Measurements from ENCODE around the gene GSE1. TPM values are rescaled to one million over a fixed set of nuclear protein-coding genes. Genes with fewer than 3 reads are reported as not detected.

Gene GSE1
- total RNA-seq, 4 donors from 2014 or later, result 23.4 to 65.5 (median 52.5) TPM

- no peaks in the 10 kb centered on the region for H3K9me3 ChIP-seq
- WGBS, 2 donors (ENCODE audit: low coverage in 1 of 2), result 83% methylated on average over 2 of the region's 42 CpGs; no CpG with 5 or more reads in 1 of the 2 donors
- no peak overlapping the region for H3K4me3 ChIP-seq
- no peaks in the 10 kb centered on the region for H3K27me3 ChIP-seq
- no peak for ATAC-seq
- H3K36me3 ChIP-seq, result peaks cover 0 to 94% of the 10 kb centered on the region in 2 donors
- peaks cover 0 to 32% (median 7%) of the 10 kb centered on the region in 3 donors for H3K4me1 ChIP-seq
- peak overlapping the region in 1 of 4 donors; percentile 62 for H3K27ac ChIP-seq
- TF ChIP-seq CTCF (IDR thresholded peaks at IDR 0.05) (no peak), POLR2AphosphoS5 (IDR thresholded peaks at IDR 0.05) (no peak), EP300 (IDR thresholded peaks at IDR 0.05) (no peak), POLR2A (IDR thresholded peaks at IDR 0.05) (no peak)
Measured at GRCh38 chr16:85660843-85661739, 48.0 kb downstream of the GSE1 start.

GRCh38 chr16:85661740-85662481 lies 48.8 kb downstream of the GSE1 start:
- Histone ChIP-seq H3K9me3 (no peaks in the 10 kb centered on the region), H3K36me3 (peaks cover 0 to 94% of the 10 kb centered on the region in 2 donors), H3K27ac (no peak overlapping the region), H3K4me3 (no peak overlapping the region), H3K4me1 (peaks cover 0 to 32% (median 7%) of the 10 kb centered on the region in 3 donors), H3K27me3 (no peaks in the 10 kb centered on the region)
- ATAC-seq, result no peak
- no peak for TF ChIP-seq CTCF (IDR thresholded peaks at IDR 0.05)
- no peak for TF ChIP-seq EP300 (IDR thresholded peaks at IDR 0.05)
- no peak for TF ChIP-seq POLR2A (IDR thresholded peaks at IDR 0.05)
- no peak for TF ChIP-seq POLR2AphosphoS5 (IDR thresholded peaks at IDR 0.05)
- WGBS, 2 donors (ENCODE audit: low coverage in 1 of 2), result 81 to 83% methylated on average over 13 to 14 of the region's 26 CpGs

- H3K4me3 ChIP-seq, result no peak overlapping the region
- H3K36me3 ChIP-seq, result peaks cover 0 to 94% of the 10 kb centered on the region in 2 donors
- H3K27ac ChIP-seq, result no peak overlapping the region
- H3K9me3 ChIP-seq, result no peaks in the 10 kb centered on the region
- H3K4me1 ChIP-seq, result peaks cover 0 to 32% (median 7%) of the 10 kb centered on the region in 3 donors
- no peak for ATAC-seq
- TF ChIP-seq POLR2A (IDR thresholded peaks at IDR 0.05) (no peak), EP300 (IDR thresholded peaks at IDR 0.05) (no peak), CTCF (IDR thresholded peaks at IDR 0.05) (no peak), POLR2AphosphoS5 (IDR thresholded peaks at IDR 0.05) (no peak)
- no CpG with 5 or more reads among the region's 3 CpGs for WGBS, 2 donors (ENCODE audit: low coverage in 1 of 2)
- H3K27me3 ChIP-seq, result no peaks in the 10 kb centered on the region
Measured at GRCh38 chr16:85662482-85662812, 49.3 kb downstream of the GSE1 start.

GRCh38 chr16:85662976-85663830 lies 50.1 kb downstream of the GSE1 start:
- peaks cover 0 to 94% of the 10 kb centered on the region in 2 donors for H3K36me3 ChIP-seq
- WGBS, 2 donors (ENCODE audit: low coverage in 1 of 2), result 95 to 97% methylated on average over 7 to 11 of the region's 38 CpGs
- no peak for ATAC-seq

More at GRCh38 chr16:85662976-85663830, 50.1 kb downstream of the GSE1 start:
- peaks cover 0 to 32% (median 7%) of the 10 kb centered on the region in 3 donors for H3K4me1 ChIP-seq
- no peak for TF ChIP-seq POLR2AphosphoS5 (IDR thresholded peaks at IDR 0.05)
- TF ChIP-seq CTCF (IDR thresholded peaks at IDR 0.05), result no peak
- TF ChIP-seq POLR2A (IDR thresholded peaks at IDR 0.05), result no peak
- TF ChIP-seq EP300 (IDR thresholded peaks at IDR 0.05), result no peak
- no peak overlapping the region for H3K27ac ChIP-seq
- no peaks in the 10 kb centered on the region for H3K27me3 ChIP-seq
- H3K4me3 ChIP-seq, result no peak overlapping the region
- no peaks in the 10 kb centered on the region for H3K9me3 ChIP-seq
